Spleen (tissue), 7 donors: Measurements from ENCODE around the gene PLPP7.

Experiments
- CTCF ChIP-seq, 11 experiments: fragments of 200-600 bp in 7 of 11; fragments of 450-650 bp in 4 of 11; sonication (generic) in 4 of 11; IDR thresholded peaks in 8 of 11; conservative IDR thresholded peaks in 3 of 11; 1 replicate in 7 of 11; 2 replicates in 4 of 11; pipeline versions ENCODE4 v1.4.0 to v1.8.0; 2016 to 2021; ENCODE audit warnings: antibody characterized with exemption in 11 of 11, inconsistent platforms in 4 of 11, mild to moderate bottlenecking in 1 of 11
- POLR2A ChIP-seq, 3 donors: fragments of 450-650 bp; IDR thresholded peaks; one replicate each; pipeline ENCODE4 v1.5.1; 2017; ENCODE audit warnings: antibody characterized with exemption in 3 of 3, mild to moderate bottlenecking in 1 of 3
- donor health status: DM: no; HTN: no; CAD: no; lungs with moderate emphysema.
- donor health status: DM: no; HTN: no; CAD: no.
- donor health status: DM: no; HTN: no; CAD: no.

GRCh38 chr9:131289301-131290035 lies at the start of gene PLPP7:
- TF ChIP-seq POLR2A (IDR thresholded peaks at IDR 0.05) (no peak), CTCF (IDR thresholded peaks at IDR 0.05 in 8 of 11, conservative IDR thresholded peaks at IDR 0.05 in 3 of 11) (no peak)
